SK-N-SH treated with all-trans-retinoic acid at 6 μM for 48 hours (cell line): ENCODE results near the gene CEMIP.

Experiments
- POU6F1 ChIP-seq: fragments of 250-450 bp; sonication (Bioruptor Pico); IDR thresholded peaks from 2 replicates; pipeline ENCODE4 v1.8.0; 2021; ENCODE audit warnings: low read depth, mild to moderate bottlenecking, moderate library complexity, borderline replicate concordance
- ZNF565 ChIP-seq: fragments of 450-650 bp; formaldehyde crosslinking; conservative IDR thresholded peaks from 2 replicates; pipeline ENCODE4 v1.5.0; 2020; ENCODE audit warnings: low read depth, mild to moderate bottlenecking, moderate library complexity

- TF ChIP-seq POU6F1 (no peak), ZNF565 (CRISPR knock-in tag) (no peak)
Observed at GRCh38 chr15:80766275-80766674, 12.9 kb upstream of the CEMIP start.
